Measurements from ENCODE around the gene ADH5. TPM values are rescaled to one million over a fixed set of nuclear protein-coding genes. Genes with fewer than 3 reads are reported as not detected.

Gene ADH5
- polyA plus RNA-seq (2012; ENCODE audit: insufficient read depth, insufficient read length, low read depth), result 102 TPM

DNA sequence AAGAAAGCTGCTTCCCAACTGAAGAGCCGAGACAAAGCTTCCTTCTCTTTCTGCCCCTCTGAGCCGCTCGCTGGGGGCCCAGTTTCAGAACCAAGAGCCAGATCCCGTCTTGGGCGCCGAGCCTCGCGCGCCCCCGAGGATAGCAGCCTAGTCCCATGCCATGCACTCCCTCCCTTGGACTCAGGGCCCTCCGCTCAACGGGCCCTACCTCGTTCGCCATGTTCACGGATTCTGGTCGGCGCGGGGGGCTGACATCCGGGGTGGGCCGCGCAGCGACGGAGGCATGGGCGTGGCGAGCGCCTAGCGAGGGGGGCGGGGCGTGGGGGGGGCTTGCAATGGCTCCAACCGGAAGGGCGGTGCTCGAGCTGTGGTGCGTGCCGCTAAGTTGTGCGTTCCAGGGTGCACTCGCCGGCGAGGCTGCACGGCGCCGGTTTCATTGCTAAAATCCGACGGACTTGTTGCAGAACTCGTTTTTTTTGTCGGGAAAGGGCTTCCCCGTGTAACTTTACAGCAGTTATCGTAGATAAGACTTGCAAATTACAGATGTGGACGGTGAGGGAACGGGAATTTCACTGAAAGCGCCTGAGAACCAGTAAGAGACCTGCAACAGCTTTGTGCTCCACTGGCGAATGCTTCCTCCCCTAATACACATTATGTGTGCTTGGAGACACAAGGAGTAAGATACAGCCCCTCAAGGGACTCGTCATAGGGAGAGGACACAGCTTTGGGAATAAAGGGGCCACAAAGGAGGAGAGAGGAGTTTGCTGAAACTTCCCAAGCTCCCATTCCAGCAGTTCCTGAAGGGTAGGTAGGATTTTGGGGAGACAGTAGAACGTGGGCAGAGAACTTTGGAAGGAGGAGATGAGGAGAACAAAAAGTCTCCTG, at the start of gene ADH5:
TSS of gene ADH5 (minus strand) at position 308 of the 885 bp plus-strand sequence. CDS start at position 220, 88 bp downstream.
- H3K9me3 ChIP-seq, result no peaks in the 10 kb centered on the region
- TF ChIP-seq, protein P1, sequence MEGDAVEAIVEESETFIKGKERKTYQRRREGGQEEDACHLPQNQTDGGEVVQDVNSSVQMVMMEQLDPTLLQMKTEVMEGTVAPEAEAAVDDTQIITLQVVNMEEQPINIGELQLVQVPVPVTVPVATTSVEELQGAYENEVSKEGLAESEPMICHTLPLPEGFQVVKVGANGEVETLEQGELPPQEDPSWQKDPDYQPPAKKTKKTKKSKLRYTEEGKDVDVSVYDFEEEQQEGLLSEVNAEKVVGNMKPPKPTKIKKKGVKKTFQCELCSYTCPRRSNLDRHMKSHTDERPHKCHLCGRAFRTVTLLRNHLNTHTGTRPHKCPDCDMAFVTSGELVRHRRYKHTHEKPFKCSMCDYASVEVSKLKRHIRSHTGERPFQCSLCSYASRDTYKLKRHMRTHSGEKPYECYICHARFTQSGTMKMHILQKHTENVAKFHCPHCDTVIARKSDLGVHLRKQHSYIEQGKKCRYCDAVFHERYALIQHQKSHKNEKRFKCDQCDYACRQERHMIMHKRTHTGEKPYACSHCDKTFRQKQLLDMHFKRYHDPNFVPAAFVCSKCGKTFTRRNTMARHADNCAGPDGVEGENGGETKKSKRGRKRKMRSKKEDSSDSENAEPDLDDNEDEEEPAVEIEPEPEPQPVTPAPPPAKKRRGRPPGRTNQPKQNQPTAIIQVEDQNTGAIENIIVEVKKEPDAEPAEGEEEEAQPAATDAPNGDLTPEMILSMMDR (IDR thresholded peaks at IDR 0.05; ENCODE audit: low read depth, low read length), result no peak
- H3K4me3 ChIP-seq (ENCODE audit: low read depth, low read length), result peak within 1 kb of the TSS; percentile 99
- peak; percentile 91 for DNase-seq
- H3K36me3 ChIP-seq, result peaks cover 14% of the 10 kb centered on the region
- H3K27me3 ChIP-seq, result 0 out of 2 replicates have a peak, but pooled peaks cover 5% of the 10 kb centered on the region
- no peaks in the 10 kb centered on the region for H3K4me1 ChIP-seq

DNA sequence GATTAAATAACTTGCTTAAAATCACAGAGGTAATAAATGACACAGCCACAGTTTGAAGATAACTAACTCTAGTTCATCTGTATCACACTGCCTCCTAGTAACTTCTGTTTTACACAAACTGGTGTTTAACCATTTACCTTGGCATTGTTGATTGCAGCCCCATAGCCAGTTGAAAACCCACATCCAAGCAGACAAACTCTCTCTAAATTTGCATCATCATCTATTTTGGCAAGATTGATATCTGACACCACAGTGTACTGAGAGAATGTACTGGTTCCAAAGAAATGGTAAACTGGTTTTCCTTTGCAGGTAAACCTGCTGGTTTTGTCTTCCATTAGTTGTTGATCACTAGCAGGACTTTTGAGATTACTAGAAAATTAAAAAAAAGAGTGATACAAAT, 47.7 kb upstream of the ADH5 start:
- no peak for DNase-seq

DNA sequence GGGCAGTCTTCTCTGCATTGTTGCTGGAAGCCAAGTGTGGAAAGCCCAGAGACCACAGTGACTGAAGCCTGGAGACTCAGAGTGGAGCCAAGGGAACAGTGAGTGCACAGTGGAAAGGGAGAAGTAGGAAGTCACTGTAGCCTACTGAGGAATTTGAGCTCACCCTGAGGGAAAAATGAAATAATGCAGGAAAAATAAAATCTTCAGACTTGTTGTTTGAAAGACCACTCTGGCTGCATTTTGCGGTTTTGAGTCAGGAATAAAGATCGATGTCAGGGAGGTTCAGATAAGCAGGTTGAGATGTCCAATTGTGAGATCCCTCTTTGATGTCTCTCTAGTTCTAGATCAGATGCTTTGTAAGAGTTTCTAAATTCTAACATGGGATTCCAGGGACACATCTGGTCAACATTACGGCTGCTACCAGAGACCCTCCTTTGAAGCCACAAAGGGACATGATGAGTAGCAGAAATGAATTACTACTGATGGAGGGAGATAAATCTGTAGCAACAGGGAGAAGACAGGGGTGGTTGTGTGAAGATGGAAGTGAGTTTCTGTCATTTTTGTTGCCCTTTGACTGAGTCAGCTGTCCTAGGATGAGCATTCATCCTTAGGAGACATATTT, 47.1 kb upstream of the ADH5 start:
- TF ChIP-seq, protein P1 (IDR thresholded peaks at IDR 0.05; ENCODE audit: low read depth, low read length), result no peak
- no peak for DNase-seq
- Histone ChIP-seq H3K9me3 (no peaks in the 10 kb centered on the region), H3K27me3 (no peaks in the 10 kb centered on the region), H3K36me3 (no peaks in the 10 kb centered on the region), H3K4me1 (no peaks in the 10 kb centered on the region), H3K4me3 (ENCODE audit: low read depth, low read length) (no peak overlapping the region)

More for the DNA sequence above, 47.7 kb upstream of the ADH5 start:
- TF ChIP-seq, protein P1 (IDR thresholded peaks at IDR 0.05; ENCODE audit: low read depth, low read length), result no peak
- H3K4me3 ChIP-seq (ENCODE audit: low read depth, low read length), result no peak overlapping the region
- H3K4me1 ChIP-seq, result no peaks in the 10 kb centered on the region
- H3K27me3 ChIP-seq, result no peaks in the 10 kb centered on the region
- no peaks in the 10 kb centered on the region for H3K9me3 ChIP-seq
- H3K36me3 ChIP-seq, result no peaks in the 10 kb centered on the region

DNA sequence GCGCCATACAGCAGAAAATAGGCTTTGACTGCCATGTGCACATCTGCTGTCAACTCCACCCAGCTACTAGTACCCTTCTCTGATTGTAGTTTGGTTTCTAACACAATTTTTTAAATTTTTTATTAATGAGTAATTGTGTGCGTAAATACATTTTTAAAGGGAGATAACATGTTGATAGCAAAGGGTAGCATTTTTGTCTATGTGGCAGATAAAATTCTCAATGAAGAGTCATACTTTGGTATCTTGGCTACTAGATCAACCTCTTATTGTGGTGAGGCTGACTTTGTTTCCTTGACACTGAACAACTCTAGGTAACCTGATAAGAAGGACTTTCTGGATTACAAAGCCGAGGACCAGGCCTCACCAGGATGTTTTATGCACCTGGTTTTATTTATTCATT, 46.0 kb upstream of the ADH5 start:
- Histone ChIP-seq H3K36me3 (no peaks in the 10 kb centered on the region), H3K9me3 (no peaks in the 10 kb centered on the region), H3K4me3 (ENCODE audit: low read depth, low read length) (no peak overlapping the region), H3K27me3 (no peaks in the 10 kb centered on the region), H3K4me1 (no peaks in the 10 kb centered on the region)
- TF ChIP-seq, protein P1 (IDR thresholded peaks at IDR 0.05; ENCODE audit: low read depth, low read length), result no peak
- no peak for DNase-seq

DNA sequence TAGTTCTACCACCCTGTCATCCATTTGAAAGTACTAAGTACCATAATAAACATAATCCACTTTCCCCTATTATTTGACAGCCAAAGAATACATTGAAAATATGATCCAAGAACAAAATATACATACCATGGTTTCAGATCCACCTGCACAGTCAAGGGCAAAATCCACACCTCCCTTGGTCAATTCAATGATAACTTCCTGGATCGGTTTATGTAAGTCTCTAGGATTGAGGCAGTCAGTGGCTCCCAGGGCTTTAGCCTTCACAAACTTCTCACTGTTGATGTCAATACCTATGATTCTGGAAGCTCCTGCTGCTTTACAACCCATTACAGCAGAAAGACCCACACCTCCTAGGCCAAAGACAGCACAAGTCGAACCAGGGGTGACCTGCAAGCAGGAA, 42.8 kb upstream of the ADH5 start:
- Histone ChIP-seq H3K9me3 (no peaks in the 10 kb centered on the region), H3K4me3 (ENCODE audit: low read depth, low read length) (no peak overlapping the region), H3K36me3 (no peaks in the 10 kb centered on the region), H3K4me1 (no peaks in the 10 kb centered on the region), H3K27me3 (no peaks in the 10 kb centered on the region)
- TF ChIP-seq, protein P1 (IDR thresholded peaks at IDR 0.05; ENCODE audit: low read depth, low read length), result no peak
- no peak for DNase-seq

DNA sequence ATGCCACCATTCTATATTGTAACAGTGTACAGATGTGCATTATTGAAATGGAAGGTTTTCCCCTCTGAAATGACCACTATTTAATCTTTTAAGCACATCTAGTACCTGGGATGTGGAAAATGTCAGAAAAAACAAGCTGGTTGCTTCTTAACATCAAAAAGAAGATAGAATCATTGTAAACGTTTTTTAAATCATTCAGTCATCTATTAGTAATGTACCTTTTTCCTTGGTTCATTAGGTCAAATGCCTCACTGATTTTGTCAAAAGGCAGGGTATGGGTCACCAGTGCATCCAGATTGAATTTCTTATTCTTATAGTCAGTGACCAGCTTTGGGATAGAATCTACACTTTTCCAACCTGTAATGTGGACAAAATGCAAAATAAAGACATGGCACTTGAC, 37.8 kb upstream of the ADH5 start:
- no peak for DNase-seq
- Histone ChIP-seq H3K4me3 (ENCODE audit: low read depth, low read length) (no peak overlapping the region), H3K4me1 (no peaks in the 10 kb centered on the region), H3K36me3 (no peaks in the 10 kb centered on the region), H3K27me3 (no peaks in the 10 kb centered on the region), H3K9me3 (no peaks in the 10 kb centered on the region)
- TF ChIP-seq, protein P1 (IDR thresholded peaks at IDR 0.05; ENCODE audit: low read depth, low read length), result no peak

Data from BE2C (cell line).